Endothelial cell of umbilical vein (primary cell): ENCODE measurements around the gene TLX1. TPM values are rescaled to one million over a fixed set of nuclear protein-coding genes. Genes with fewer than 3 reads are reported as not detected.
A peak's percentile ranks its signal among the peaks of the same experiment; 100 is the strongest.

ENCODE experiments used
- BruUV-seq: library from RNA; stranded (reverse); fragments of 400-500 nt; replicated peaks from 2 replicates; lab custom pipeline; 2021; lab: Mats Ljungman, UMichigan
- CTCF ChIA-PET: fragments of 300-600, 350-600 bp; sonication (Branson Sonifier 250); formaldehyde crosslinking; loops from one replicate; lab custom pipeline; 2021; ENCODE audit warnings: antibody characterized with exemption, inconsistent platforms; lab: Charles Lee
- POLR2A ChIA-PET: fragments of 300-600, 350-600 bp; sonication (Branson Sonifier 250); formaldehyde crosslinking; loops from one replicate; lab custom pipeline; 2021; ENCODE audit warnings: antibody characterized with exemption, inconsistent platforms; lab: Charles Lee
- DNase-seq: peaks from one replicate; pipeline ENCODE4 v3.0.0-alpha.2; 2011; ENCODE audit warnings: low read depth, low spot score
- FAIRE-seq: peaks from 2 replicates; lab custom pipeline; 2011; peaks lifted over from hg19 to GRCh38; lab: Jason Lieb, UNC
- H2AFZ ChIP-seq: 2 replicates; pipeline ENCODE4 v1.6.0; 2012; ENCODE audit warnings: low read depth, low read length, control low read depth, inconsistent platforms
- H3K27ac ChIP-seq: 2 replicates; pipeline ENCODE4 v1.5.1; 2011; ENCODE audit warnings: low read depth, mild to moderate bottlenecking, control low read depth, low read length, moderate library complexity; ENCODE audit not compliant: insufficient read depth
- H3K27me3 ChIP-seq, 2 experiments: 2 replicates each; pipeline versions ENCODE4 v1.6.0 to v1.6.1; 2011; ENCODE audit warnings: low read length in 2 of 2, mixed read lengths in 1 of 2; ENCODE audit not compliant: control insufficient read depth in 2 of 2, insufficient read depth in 2 of 2
- H3K36me3 ChIP-seq, 2 experiments: 2 replicates in 1 of 2; 3 replicates in 1 of 2; pipeline ENCODE4 v1.5.1; 2011; ENCODE audit warnings: low read length in 2 of 2, mild to moderate bottlenecking in 1 of 2, moderate library complexity in 1 of 2; ENCODE audit not compliant: control insufficient read depth in 2 of 2, insufficient read depth in 2 of 2; ENCODE audit errors: extremely low read depth in 1 of 2
- H3K4me1 ChIP-seq: 3 replicates; pipeline ENCODE4 v1.5.1; 2011; ENCODE audit warnings: mild to moderate bottlenecking, low read length; ENCODE audit not compliant: control insufficient read depth, insufficient read depth; ENCODE audit errors: extremely low read depth
- H3K4me2 ChIP-seq: 2 replicates; pipeline ENCODE4 v1.6.1; 2011; ENCODE audit warnings: low read length, control low read depth, mixed read lengths; ENCODE audit not compliant: insufficient read depth
- H3K4me3 ChIP-seq, 3 experiments: fragments of 200-600 bp in 1 of 3; sonication (generic), shearing (Covaris generic) in 1 of 3; replicated peaks in 1 of 3; 2 replicates each; pipeline ENCODE4 v1.5.1; 2011 to 2016; ENCODE audit warnings: control low read depth in 3 of 3, low read length in 3 of 3, mild to moderate bottlenecking in 2 of 3, inconsistent platforms in 1 of 3, low read depth in 1 of 3, moderate library complexity in 1 of 3; ENCODE audit not compliant: insufficient read depth in 1 of 3
- H3K79me2 ChIP-seq: 2 replicates; pipeline ENCODE4 v1.6.0; 2012; ENCODE audit warnings: low read length, inconsistent platforms; ENCODE audit not compliant: control insufficient read depth, insufficient read depth
- H3K9ac ChIP-seq: replicated peaks from 2 replicates; pipeline ENCODE3; 2011; ENCODE audit warnings: low read length, control low read depth; ENCODE audit not compliant: insufficient read depth; ENCODE audit errors: extremely low read depth
- H3K9me1 ChIP-seq: replicated peaks from 3 replicates; pipeline ENCODE4 v1.6.0; 2011; ENCODE audit warnings: mild to moderate bottlenecking, low read length; ENCODE audit not compliant: control insufficient read depth, insufficient read depth; ENCODE audit errors: extremely low read depth
- H3K9me3 ChIP-seq: replicated peaks from 2 replicates; pipeline ENCODE4 v1.5.1; 2012; ENCODE audit warnings: low read length, inconsistent platforms; ENCODE audit not compliant: control insufficient read depth, insufficient read depth
- H4K20me1 ChIP-seq: replicated peaks from 2 replicates; pipeline ENCODE3; 2011; ENCODE audit warnings: mild to moderate bottlenecking, low read length; ENCODE audit not compliant: control insufficient read depth, insufficient read depth; ENCODE audit errors: extremely low read depth
- EZH2 ChIP-seq: IDR thresholded peaks from 2 replicates; pipeline ENCODE4 v1.6.1; 2012; ENCODE audit warnings: borderline replicate concordance, low read depth, mild to moderate bottlenecking, moderate library complexity, low read length, inconsistent platforms; ENCODE audit not compliant: severe bottlenecking
- FOS ChIP-seq: IDR thresholded peaks from 2 replicates; pipeline ENCODE4 v1.6.1; 2011; ENCODE audit warnings: mild to moderate bottlenecking, low read length, moderate library complexity, borderline replicate concordance; ENCODE audit not compliant: insufficient read depth
- GATA2 ChIP-seq: IDR thresholded peaks from 2 replicates; pipeline ENCODE4 v1.7.0; 2011; ENCODE audit warnings: low read depth, mild to moderate bottlenecking, moderate library complexity, mixed read lengths, low read length; ENCODE audit not compliant: insufficient read length, insufficient read depth
- JUN ChIP-seq: IDR thresholded peaks from 2 replicates; pipeline ENCODE4 v1.6.1; 2011; ENCODE audit warnings: borderline replicate concordance, low read depth; ENCODE audit not compliant: insufficient read length, insufficient read depth
- POLR2AphosphoS5 ChIP-seq: IDR thresholded peaks from 2 replicates; pipeline ENCODE4 v1.6.1; 2012; ENCODE audit warnings: low read depth, mild to moderate bottlenecking, control low read depth, low read length, moderate library complexity; ENCODE audit not compliant: insufficient read depth
- dilution Hi-C: fragments of 300-500 bp; cut with MboI; formaldehyde crosslinking; loops from one replicate; pipeline ENCODE4 v1.15.0; 2019; ENCODE audit warnings: low sequenced_read_pairs; ENCODE audit not compliant: extremely low pct_ligation_motif_present
- intact Hi-C: fragments of 100-400 bp; cut with micrococcal nuclease; formaldehyde crosslinking; loops from one replicate; pipeline ENCODE4 v1.10.0; 2022
- polyA plus RNA-seq, 4 experiments: library from polyadenylated mRNA; depleted of rRNA in 3 of 4; stranded (reverse) in 3 of 4; unstranded in 1 of 4; fragments of >200 nt; gene quantifications; 2 replicates each; pipeline versions ENCODE4 v1.2.1 to v1.2.3, GENCODE V29; 2011 to 2012; ENCODE audit warnings: missing spikeins in 1 of 4
- total RNA-seq: library from RNA; stranded (reverse); gene quantifications from 2 replicates; pipeline ENCODE4 v1.2.3, GENCODE V29; 2021
- TF ChIP-seq, protein P1 (sequence below): IDR thresholded peaks from 2 replicates; pipeline ENCODE4 v1.6.1; 2011; ENCODE audit not compliant: insufficient read depth, insufficient read length

The TLX1 gene
- total and polyA plus RNA-seq, 2 donors (not counting 3 experiments of a cell fraction or from before 2014, with no cell fraction given) = not detected

DNA sequence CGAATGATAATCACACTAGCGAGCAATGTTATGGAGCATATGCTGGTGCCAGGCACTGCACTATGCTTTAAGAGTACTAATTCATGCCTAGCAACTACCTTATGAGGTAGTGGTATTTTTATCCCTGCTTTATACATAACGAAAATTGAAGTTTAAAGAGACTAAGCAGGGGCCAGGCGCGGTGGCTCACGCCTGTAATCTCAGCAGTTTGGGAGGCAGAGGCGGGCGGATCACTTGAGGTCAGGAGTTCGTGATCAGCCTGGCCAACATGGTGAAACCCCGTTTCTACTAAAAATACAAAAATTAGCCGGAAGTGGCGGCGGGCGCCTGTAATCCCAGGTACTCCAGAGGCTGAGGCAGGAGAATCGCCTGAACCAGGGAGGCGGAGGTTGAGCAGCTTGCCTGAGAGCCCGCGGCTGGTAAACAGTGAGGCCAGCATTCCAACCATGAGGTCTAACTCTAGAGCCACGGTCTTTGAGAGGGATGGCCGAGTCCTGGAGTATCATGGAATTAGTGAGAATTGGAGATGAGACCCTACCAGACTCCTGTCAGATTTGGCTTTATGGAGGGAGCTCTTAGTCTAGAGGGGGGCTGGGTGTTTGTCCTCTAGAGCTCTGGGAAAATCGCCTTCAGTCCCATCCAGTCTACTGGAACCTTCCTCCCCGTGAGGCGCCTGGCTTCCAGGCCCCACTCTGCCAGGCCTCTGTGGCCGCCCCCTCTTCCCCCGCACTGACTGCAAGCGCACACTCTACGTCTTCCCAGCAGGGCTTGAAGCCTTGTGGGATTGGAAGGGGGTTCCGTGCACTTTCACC lies 11.6 kb downstream of the TLX1 start:
- BruUV-seq = no TSS peak
- TF ChIP-seq EZH2 = peak; percentile 72
- TF ChIP-seq JUN = no peak
- TF ChIP-seq GATA2 = no peak
- intact Hi-C loops (loop anchor here (1.0 kb wide), 2 partner anchors 47 to 82 kb away; no protein-coding TSS in a partner anchor), dilution Hi-C loops (no loop called here)
- ChIA-PET CTCF (interaction anchor here (0.6 to 6.1 kb wide), 58 partner anchors 9 to 630 kb away, joined by 3 to 496 read pairs (median 6); partner anchors contain the start of genes KAZALD1, PDZD7, SFXN3 and TLX1), POLR2A (interaction anchor here (1.0 to 1.1 kb wide), 3 partner anchors 47 to 82 kb away, joined by 3 to 5 read pairs (median 3); no protein-coding TSS in a partner anchor)
- Histone ChIP-seq H3K4me3 (no peak overlapping the region), H3K4me2 (no peak overlapping the region), H3K27ac (no peak overlapping the region), H3K27me3 (peaks cover 90 to 94% of the 10 kb centered on the region in 2 experiments), H4K20me1 (no peaks in the 10 kb centered on the region), H2AFZ (no peak overlapping the region), H3K4me1 (no peaks in the 10 kb centered on the region), H3K9ac (no peak overlapping the region), H3K79me2 (no peaks in the 10 kb centered on the region), H3K36me3 (no peaks in the 10 kb centered on the region), H3K9me1 (no peaks in the 10 kb centered on the region), H3K9me3 (no peaks in the 10 kb centered on the region)
- DNase-seq (no peak), FAIRE-seq (no peak)

DNA sequence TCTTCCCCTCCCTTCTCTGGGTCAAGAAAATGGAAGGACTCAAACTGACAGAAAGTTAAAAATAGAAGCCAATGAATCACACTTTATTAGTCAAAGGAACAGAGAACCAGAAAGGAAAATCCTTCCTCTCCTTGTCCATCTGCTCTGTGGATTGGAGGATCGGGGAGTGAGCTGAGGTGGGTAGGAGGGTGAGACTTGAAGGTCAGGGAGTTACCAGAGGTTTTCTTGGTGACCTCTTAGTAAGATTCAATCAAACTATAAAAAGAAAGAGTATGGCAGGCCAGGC lies 12.2 kb downstream of the TLX1 start:
- Histone ChIP-seq H3K27me3 (peaks cover 87 to 93% of the 10 kb centered on the region in 2 experiments), H3K36me3 (no peaks in the 10 kb centered on the region), H3K4me3 (no peak overlapping the region), H3K9me3 (no peaks in the 10 kb centered on the region), H3K4me2 (no peak overlapping the region), H3K9ac (no peak overlapping the region), H3K9me1 (no peaks in the 10 kb centered on the region), H2AFZ (no peak overlapping the region), H3K4me1 (no peaks in the 10 kb centered on the region), H3K79me2 (no peaks in the 10 kb centered on the region), H4K20me1 (no peaks in the 10 kb centered on the region), H3K27ac (no peak overlapping the region)
- no TSS peak for BruUV-seq
- FAIRE-seq (no peak), DNase-seq (no peak)
- ChIA-PET POLR2A (no interaction called here), CTCF (interaction anchor here (1.1 to 6.1 kb wide), 6 partner anchors 8 to 93 kb away, joined by 3 to 496 read pairs (median 24); no protein-coding TSS in a partner anchor)
- TF ChIP-seq JUN (no peak), POLR2AphosphoS5 (no peak), FOS (no peak)
- TF ChIP-seq, protein P1, sequence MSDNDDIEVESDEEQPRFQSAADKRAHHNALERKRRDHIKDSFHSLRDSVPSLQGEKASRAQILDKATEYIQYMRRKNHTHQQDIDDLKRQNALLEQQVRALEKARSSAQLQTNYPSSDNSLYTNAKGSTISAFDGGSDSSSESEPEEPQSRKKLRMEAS = no peak
- dilution Hi-C loops (no loop called here), intact Hi-C loops (no loop called here)
